Endodermal cell (in vitro differentiated cells): ENCODE data around the gene PRR5L. TPM values are rescaled to one million over a fixed set of nuclear protein-coding genes. Genes with fewer than 3 reads are reported as not detected.

Experiments
- DNase-seq: peaks from one replicate; pipeline ENCODE4 v3.0.0-alpha.2; 2017
- H3K27ac ChIP-seq: 2 replicates; pipeline ENCODE4 v1.5.1; 2013; ENCODE audit warnings: mild to moderate bottlenecking, low read depth, low read length, moderate library complexity
- H3K27me3 ChIP-seq: 2 replicates; pipeline ENCODE4 v1.6.1; 2013; ENCODE audit warnings: mild to moderate bottlenecking, low read length, moderate library complexity; ENCODE audit not compliant: insufficient read depth, control insufficient read depth, poor library complexity, severe bottlenecking
- H3K36me3 ChIP-seq: 2 replicates; pipeline ENCODE4 v1.7.0; 2013; ENCODE audit warnings: mild to moderate bottlenecking, low read length, moderate library complexity; ENCODE audit not compliant: control insufficient read depth, insufficient read depth
- H3K4me1 ChIP-seq: one replicate; pipeline ENCODE4 v1.7.0; 2013; ENCODE audit warnings: low read length; ENCODE audit not compliant: control insufficient read depth, insufficient read depth
- H3K4me3 ChIP-seq: 2 replicates; pipeline ENCODE4 v1.5.1; 2013; ENCODE audit warnings: mild to moderate bottlenecking, low read length, moderate library complexity
- H3K9ac ChIP-seq: 2 replicates; pipeline ENCODE4 v1.6.1; 2013; ENCODE audit warnings: mild to moderate bottlenecking, low read length, moderate library complexity; ENCODE audit not compliant: poor library complexity, severe bottlenecking; ENCODE audit errors: extremely low read depth
- H3K9me3 ChIP-seq: 2 replicates; pipeline ENCODE4 v1.6.1; 2013; ENCODE audit warnings: mild to moderate bottlenecking, low read length, moderate library complexity; ENCODE audit not compliant: control insufficient read depth
- H3K27ac Mint-ChIP-seq: 2 replicates; pipeline ENCODE4 v1.8.0; 2020; ENCODE audit warnings: mixed read lengths
- H3K27me3 Mint-ChIP-seq: 2 replicates; pipeline ENCODE4 v1.8.0; 2021; ENCODE audit warnings: mild to moderate bottlenecking, mixed read lengths; ENCODE audit not compliant: insufficient read depth
- H3K36me3 Mint-ChIP-seq: 2 replicates; pipeline ENCODE4 v1.8.0; 2020; ENCODE audit warnings: low read depth, mixed read lengths
- H3K4me1 Mint-ChIP-seq: 2 replicates; pipeline ENCODE4 v1.8.0; 2020; ENCODE audit warnings: mixed read lengths
- H3K4me3 Mint-ChIP-seq: 2 replicates; pipeline ENCODE4 v1.8.0; 2020; ENCODE audit warnings: mild to moderate bottlenecking, moderate library complexity, mixed read lengths
- H3K9me3 Mint-ChIP-seq: 2 replicates; pipeline ENCODE4 v1.8.0; 2020; ENCODE audit warnings: mild to moderate bottlenecking, mixed read lengths
- CTCF ChIP-seq: fragments of 200-600 bp; sonication (generic); conservative IDR thresholded peaks from 2 replicates; pipeline ENCODE4 v1.5.0; 2021; ENCODE audit warnings: antibody characterized with exemption, mild to moderate bottlenecking
- WGBS, 2 experiments: methylation state at CpG; one replicate each; pipeline versions ENCODE4 v1.1.5 to v1.1.7; 2013; ENCODE audit warnings: missing lambda C conversion rate in 2 of 2, mixed read lengths in 1 of 2; ENCODE audit not compliant: insufficient coverage in 1 of 2, insufficient read length in 1 of 2; 5-methylcytosine and 5-hydroxymethylcytosine counted together
- total RNA-seq, 2 donors: library from RNA; stranded (reverse); fragmentation: NEBNext Ultra II Directional in 1 of 2; extraction: Animal tissue kit (Norgen Biotek cat#: 25700) in 1 of 2; gene quantifications; 2 replicates in 1 of 2; 3 replicates in 1 of 2; pipeline ENCODE4 v1.2.1, GENCODE V29; 2021

PRR5L gene
- total RNA-seq, 2 donors from 2014 or later = 5.3 to 7.2 TPM

- Mint-ChIP-seq H3K36me3 (no peaks in the 10 kb centered on the region), H3K4me3 (no peak overlapping the region), H3K27ac (no peak overlapping the region), H3K9me3 (no peaks in the 10 kb centered on the region), H3K27me3 (peaks cover 19% of the 10 kb centered on the region), H3K4me1 (peaks cover 4% of the 10 kb centered on the region)
- H3K4me1 ChIP-seq = no peaks in the 10 kb centered on the region
- WGBS, 2 experiments = 48 to 80% methylated on average over 1 to 4 of the region's 4 CpGs
- H3K9me3 ChIP-seq = no peaks in the 10 kb centered on the region
- H3K27me3 ChIP-seq = no peaks in the 10 kb centered on the region
- TF ChIP-seq CTCF = no peak
- DNase-seq = no peak
- H3K4me3 ChIP-seq = no peak overlapping the region
- no peak overlapping the region for H3K9ac ChIP-seq
- no peak overlapping the region for H3K27ac ChIP-seq
- H3K36me3 ChIP-seq = no peaks in the 10 kb centered on the region
Observed at GRCh38 chr11:36390963-36391471, 94.9 kb downstream of the PRR5L start.

DNA sequence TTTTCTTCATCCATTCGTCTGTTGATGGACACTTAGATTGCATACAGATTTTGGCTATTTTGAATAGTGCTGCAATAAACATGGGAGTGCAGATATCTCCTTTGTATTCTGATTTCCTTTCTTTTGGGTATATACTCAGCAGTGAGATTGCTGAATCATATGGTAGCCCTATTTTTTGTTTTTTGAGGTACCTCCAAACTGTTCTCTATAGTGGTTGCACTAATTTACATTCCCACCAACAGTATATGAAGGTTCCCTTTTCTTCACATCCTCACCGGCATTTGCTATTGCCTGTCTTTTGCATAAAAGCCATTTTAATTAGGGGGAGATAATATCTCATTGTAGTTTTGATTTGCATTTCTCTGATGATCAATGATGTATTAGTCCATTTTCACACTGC, 96.1 kb downstream of the PRR5L start:
- H3K27me3 ChIP-seq = no peaks in the 10 kb centered on the region
- H3K4me3 Mint-ChIP-seq = no peak overlapping the region
- TF ChIP-seq CTCF = no peak
- H3K27me3 Mint-ChIP-seq = peaks cover 19% of the 10 kb centered on the region
- H3K36me3 Mint-ChIP-seq = no peaks in the 10 kb centered on the region
- H3K4me3 ChIP-seq = no peak overlapping the region
- DNase-seq = no peak
- H3K9me3 ChIP-seq = no peaks in the 10 kb centered on the region
- no peak overlapping the region for H3K9ac ChIP-seq
- H3K9me3 Mint-ChIP-seq = no peaks in the 10 kb centered on the region
- H3K36me3 ChIP-seq = no peaks in the 10 kb centered on the region
- H3K4me1 Mint-ChIP-seq = no peaks in the 10 kb centered on the region
- H3K27ac ChIP-seq = no peak overlapping the region
- H3K27ac Mint-ChIP-seq = no peak overlapping the region
- H3K4me1 ChIP-seq = no peaks in the 10 kb centered on the region
- WGBS, 2 experiments = 100% methylated on average over 1 to 2 of the region's 2 CpGs

DNA sequence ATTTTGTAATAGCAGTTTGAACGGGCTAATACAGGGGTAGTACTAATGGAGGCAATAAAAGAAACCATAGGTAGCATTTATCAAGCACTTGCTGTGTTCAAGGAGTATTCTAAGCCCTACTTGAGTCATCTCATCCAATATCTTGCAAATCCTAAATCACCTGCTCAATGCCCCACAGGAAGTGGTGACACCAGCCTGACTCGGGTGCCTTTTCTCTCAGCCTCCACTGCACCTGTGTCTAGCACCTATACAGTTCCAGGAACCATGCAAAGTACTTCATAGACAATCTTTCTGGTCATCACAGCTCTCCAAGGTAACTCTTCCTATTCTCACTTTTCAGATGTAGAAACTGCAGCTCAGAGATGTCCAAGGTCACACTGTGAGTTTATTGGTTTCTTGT, 98.0 kb downstream of the PRR5L start:
- WGBS, 2 experiments = 90 to 91% methylated on average over 2 of the region's 2 CpGs
- H3K27me3 ChIP-seq = no peaks in the 10 kb centered on the region
- no peaks in the 10 kb centered on the region for H3K9me3 ChIP-seq
- Mint-ChIP-seq H3K27me3 (peaks cover 16% of the 10 kb centered on the region), H3K27ac (no peak overlapping the region), H3K36me3 (no peaks in the 10 kb centered on the region), H3K4me1 (no peaks in the 10 kb centered on the region), H3K9me3 (no peaks in the 10 kb centered on the region), H3K4me3 (no peak overlapping the region)
- no peak overlapping the region for H3K4me3 ChIP-seq
- H3K27ac ChIP-seq = no peak overlapping the region
- no peak for DNase-seq
- H3K4me1 ChIP-seq = no peaks in the 10 kb centered on the region
- TF ChIP-seq CTCF = no peak
- no peaks in the 10 kb centered on the region for H3K36me3 ChIP-seq
- H3K9ac ChIP-seq = no peak overlapping the region
